Mesendoderm (in vitro differentiated cells): ENCODE results near the gene CTNNA3.

Experiments used
- DNase-seq: peaks from one replicate; pipeline ENCODE4 v3.0.0; 2013
- H2AK5ac ChIP-seq: 2 replicates; pipeline ENCODE4 v1.6.1; 2013; ENCODE audit warnings: low read length, inconsistent platforms
- H2BK120ac ChIP-seq: 2 replicates; pipeline ENCODE4 v1.6.1; 2013; ENCODE audit warnings: low read depth, mild to moderate bottlenecking, low read length, moderate library complexity, mixed read lengths
- H2BK15ac ChIP-seq: replicated peaks from 2 replicates; pipeline ENCODE4 v1.6.1; 2013; ENCODE audit warnings: low read depth, mild to moderate bottlenecking, moderate library complexity
- H2BK5ac ChIP-seq: 2 replicates; pipeline ENCODE4 v1.6.1; 2013; ENCODE audit warnings: low read length, inconsistent platforms
- H3K18ac ChIP-seq: 2 replicates; pipeline ENCODE4 v1.6.1; 2013; ENCODE audit warnings: mild to moderate bottlenecking, low read length, mixed read lengths
- H3K23ac ChIP-seq: one replicate; pipeline ENCODE4 v1.6.1; 2013; ENCODE audit warnings: low read length
- H3K27ac ChIP-seq: 2 replicates; pipeline ENCODE4 v1.5.1; 2013; ENCODE audit warnings: low read depth, mild to moderate bottlenecking, inconsistent platforms, low read length, moderate library complexity
- H3K27me3 ChIP-seq: 2 replicates; pipeline ENCODE4 v1.6.1; 2013; ENCODE audit warnings: low read length, control low read depth, mild to moderate bottlenecking, inconsistent platforms; ENCODE audit not compliant: insufficient read depth, poor library complexity
- H3K36me3 ChIP-seq: 2 replicates; pipeline ENCODE4 v1.6.1; 2013; ENCODE audit warnings: low read length, inconsistent platforms; ENCODE audit not compliant: control insufficient read depth, insufficient read depth
- H3K4ac ChIP-seq: one replicate; pipeline ENCODE4 v1.6.1; 2013; ENCODE audit warnings: low read depth, mild to moderate bottlenecking, low read length, moderate library complexity
- H3K4me1 ChIP-seq: 2 replicates; pipeline ENCODE4 v1.6.1; 2013; ENCODE audit warnings: low read depth, low read length, inconsistent platforms; ENCODE audit not compliant: control insufficient read depth
- H3K4me2 ChIP-seq: 2 replicates; pipeline ENCODE4 v1.6.1; 2013; ENCODE audit warnings: low read length
- H3K4me3 ChIP-seq: 2 replicates; pipeline ENCODE4 v1.5.1; 2013; ENCODE audit warnings: mild to moderate bottlenecking, low read length
- H3K56ac ChIP-seq: one replicate; pipeline ENCODE4 v1.6.1; 2013; ENCODE audit warnings: low read length
- H3K79me1 ChIP-seq: 2 replicates; pipeline ENCODE4 v1.6.1; 2013; ENCODE audit warnings: low read length, inconsistent platforms
- H3K79me2 ChIP-seq: 2 replicates; pipeline ENCODE4 v1.6.1; 2013; ENCODE audit warnings: mild to moderate bottlenecking, low read length; ENCODE audit not compliant: control insufficient read depth, insufficient read depth
- H3K9ac ChIP-seq: 2 replicates; pipeline ENCODE4 v1.6.1; 2013; ENCODE audit warnings: low read length, inconsistent platforms
- H4K5ac ChIP-seq: one replicate; pipeline ENCODE4 v1.6.1; 2013; ENCODE audit warnings: low read length
- H4K8ac ChIP-seq: one replicate; pipeline ENCODE4 v1.6.1; 2013; ENCODE audit warnings: low read depth, mild to moderate bottlenecking, control low read depth, low read length, moderate library complexity
- WGBS: extraction: QIAGEN DNeasy Blood & Tissue Kit; methylation state at CpG from one replicate; pipeline ENCODE4 v1.1.7; 2013; ENCODE audit warnings: low lambda C conversion rate, missing lambda C conversion rate; ENCODE audit not compliant: insufficient coverage; ENCODE audit errors: extremely low coverage; 5-methylcytosine and 5-hydroxymethylcytosine counted together

Gene CTNNA3

GRCh38 chr10:66483966-66484365 lies 1212.0 kb downstream of the CTNNA3 start:
- H3K4me2 ChIP-seq: no peak overlapping the region
- no peaks in the 10 kb centered on the region for H3K4me1 ChIP-seq
- DNase-seq: no peak
- no peak overlapping the region for H3K56ac ChIP-seq
- H2AK5ac ChIP-seq: no peak overlapping the region
- H3K27me3 ChIP-seq: no peaks in the 10 kb centered on the region
- no peak overlapping the region for H3K9ac ChIP-seq
- no peak overlapping the region for H3K18ac ChIP-seq
- H3K23ac ChIP-seq: no peak overlapping the region
- no peaks in the 10 kb centered on the region for H3K79me2 ChIP-seq
- no peak overlapping the region for H4K5ac ChIP-seq
- no peaks in the 10 kb centered on the region for H3K79me1 ChIP-seq
- H3K27ac ChIP-seq: no peak overlapping the region
- no peak overlapping the region for H3K4ac ChIP-seq
- no peak overlapping the region for H2BK15ac ChIP-seq
- no peaks in the 10 kb centered on the region for H3K36me3 ChIP-seq
- no peak overlapping the region for H4K8ac ChIP-seq
- H2BK120ac ChIP-seq: no peak overlapping the region
- no peak overlapping the region for H3K4me3 ChIP-seq
- no peak overlapping the region for H2BK5ac ChIP-seq

GRCh38 chr10:66472156-66472555 lies 1223.8 kb downstream of the CTNNA3 start:
- no peak overlapping the region for H4K5ac ChIP-seq
- no peak overlapping the region for H3K56ac ChIP-seq
- H3K9ac ChIP-seq: no peak overlapping the region
- H2AK5ac ChIP-seq: no peak overlapping the region
- H3K4me1 ChIP-seq: no peaks in the 10 kb centered on the region
- no CpG with 5 or more reads among the region's 1 CpG for WGBS
- no peak overlapping the region for H2BK120ac ChIP-seq
- no peak overlapping the region for H3K4ac ChIP-seq
- H3K23ac ChIP-seq: no peak overlapping the region
- no peak overlapping the region for H3K4me2 ChIP-seq
- H3K27me3 ChIP-seq: no peaks in the 10 kb centered on the region
- DNase-seq: no peak
- H3K4me3 ChIP-seq: no peak overlapping the region
- no peak overlapping the region for H4K8ac ChIP-seq
- no peak overlapping the region for H3K18ac ChIP-seq
- no peak overlapping the region for H3K27ac ChIP-seq
- H3K36me3 ChIP-seq: no peaks in the 10 kb centered on the region
- no peak overlapping the region for H2BK5ac ChIP-seq
- no peaks in the 10 kb centered on the region for H3K79me1 ChIP-seq
- H2BK15ac ChIP-seq: no peak overlapping the region
- H3K79me2 ChIP-seq: no peaks in the 10 kb centered on the region

GRCh38 chr10:66467042-66467441 lies 1229.0 kb downstream of the CTNNA3 start:
- H3K36me3 ChIP-seq: no peaks in the 10 kb centered on the region
- H4K5ac ChIP-seq: no peak overlapping the region
- H2AK5ac ChIP-seq: no peak overlapping the region
- H2BK15ac ChIP-seq: no peak overlapping the region
- H3K79me1 ChIP-seq: no peaks in the 10 kb centered on the region
- no CpG with 5 or more reads among the region's 1 CpG for WGBS
- no peak overlapping the region for H3K9ac ChIP-seq
- no peaks in the 10 kb centered on the region for H3K4me1 ChIP-seq
- H3K18ac ChIP-seq: no peak overlapping the region
- H3K4ac ChIP-seq: no peak overlapping the region
- no peak for DNase-seq
- no peak overlapping the region for H3K23ac ChIP-seq
- no peak overlapping the region for H4K8ac ChIP-seq
- no peak overlapping the region for H3K27ac ChIP-seq
- H3K4me2 ChIP-seq: no peak overlapping the region
- no peak overlapping the region for H3K4me3 ChIP-seq
- no peak overlapping the region for H2BK5ac ChIP-seq
- no peak overlapping the region for H3K56ac ChIP-seq
- H2BK120ac ChIP-seq: no peak overlapping the region
- no peaks in the 10 kb centered on the region for H3K79me2 ChIP-seq
- no peaks in the 10 kb centered on the region for H3K27me3 ChIP-seq

- DNase-seq: no peak
- Histone ChIP-seq H3K36me3 (no peaks in the 10 kb centered on the region), H2AK5ac (no peak overlapping the region), H3K18ac (no peak overlapping the region), H4K8ac (no peak overlapping the region), H2BK5ac (no peak overlapping the region), H3K56ac (no peak overlapping the region), H3K4me1 (no peaks in the 10 kb centered on the region), H3K79me1 (no peaks in the 10 kb centered on the region), H2BK120ac (no peak overlapping the region), H3K79me2 (no peaks in the 10 kb centered on the region), H3K4ac (no peak overlapping the region), H4K5ac (no peak overlapping the region), H3K23ac (no peak overlapping the region), H2BK15ac (no peak overlapping the region), H3K9ac (no peak overlapping the region), H3K27ac (no peak overlapping the region), H3K27me3 (no peaks in the 10 kb centered on the region), H3K4me3 (no peak overlapping the region), H3K4me2 (no peak overlapping the region)
Measured at GRCh38 chr10:66466622-66467021, 1229.4 kb downstream of the CTNNA3 start.

GRCh38 chr10:66463611-66464010 lies 1232.4 kb downstream of the CTNNA3 start:
- no peaks in the 10 kb centered on the region for H3K27me3 ChIP-seq
- no peaks in the 10 kb centered on the region for H3K79me1 ChIP-seq
- H3K36me3 ChIP-seq: no peaks in the 10 kb centered on the region
- H2BK5ac ChIP-seq: no peak overlapping the region
- no peak overlapping the region for H3K18ac ChIP-seq
- no peak overlapping the region for H3K23ac ChIP-seq
- H3K27ac ChIP-seq: no peak overlapping the region
- no peak overlapping the region for H3K9ac ChIP-seq
- no peak overlapping the region for H3K56ac ChIP-seq
- no peak overlapping the region for H2BK120ac ChIP-seq
- H3K4me2 ChIP-seq: no peak overlapping the region
- DNase-seq: no peak
- no peak overlapping the region for H4K8ac ChIP-seq
- H2BK15ac ChIP-seq: no peak overlapping the region
- no CpG with 5 or more reads among the region's 3 CpGs for WGBS
- no peaks in the 10 kb centered on the region for H3K4me1 ChIP-seq
- H3K79me2 ChIP-seq: no peaks in the 10 kb centered on the region
- no peak overlapping the region for H3K4me3 ChIP-seq
- no peak overlapping the region for H2AK5ac ChIP-seq
- H3K4ac ChIP-seq: no peak overlapping the region
- no peak overlapping the region for H4K5ac ChIP-seq

GRCh38 chr10:66457629-66458028 lies 1238.4 kb downstream of the CTNNA3 start:
- no CpG with 5 or more reads among the region's 1 CpG for WGBS
- no peak overlapping the region for H3K4me3 ChIP-seq
- H3K4ac ChIP-seq: no peak overlapping the region
- no peak overlapping the region for H2BK15ac ChIP-seq
- H3K79me2 ChIP-seq: no peaks in the 10 kb centered on the region
- H3K23ac ChIP-seq: no peak overlapping the region
- H3K27me3 ChIP-seq: no peaks in the 10 kb centered on the region
- no peak overlapping the region for H3K56ac ChIP-seq
- H4K5ac ChIP-seq: no peak overlapping the region
- no peak overlapping the region for H3K27ac ChIP-seq
- H3K9ac ChIP-seq: no peak overlapping the region
- H4K8ac ChIP-seq: no peak overlapping the region
- H3K36me3 ChIP-seq: no peaks in the 10 kb centered on the region
- no peaks in the 10 kb centered on the region for H3K4me1 ChIP-seq
- no peak overlapping the region for H2BK5ac ChIP-seq
- H3K4me2 ChIP-seq: no peak overlapping the region
- H3K18ac ChIP-seq: no peak overlapping the region
- no peaks in the 10 kb centered on the region for H3K79me1 ChIP-seq
- H2BK120ac ChIP-seq: no peak overlapping the region
- H2AK5ac ChIP-seq: no peak overlapping the region
- no peak for DNase-seq
